AG08396 (cell line): ENCODE data around the gene RAD18.

Source experiments
- DNase-seq: peaks from one replicate; pipeline ENCODE4 v3.0.0; 2012; ENCODE audit warnings: low spot score, mixed read lengths

RAD18 gene, protein sequence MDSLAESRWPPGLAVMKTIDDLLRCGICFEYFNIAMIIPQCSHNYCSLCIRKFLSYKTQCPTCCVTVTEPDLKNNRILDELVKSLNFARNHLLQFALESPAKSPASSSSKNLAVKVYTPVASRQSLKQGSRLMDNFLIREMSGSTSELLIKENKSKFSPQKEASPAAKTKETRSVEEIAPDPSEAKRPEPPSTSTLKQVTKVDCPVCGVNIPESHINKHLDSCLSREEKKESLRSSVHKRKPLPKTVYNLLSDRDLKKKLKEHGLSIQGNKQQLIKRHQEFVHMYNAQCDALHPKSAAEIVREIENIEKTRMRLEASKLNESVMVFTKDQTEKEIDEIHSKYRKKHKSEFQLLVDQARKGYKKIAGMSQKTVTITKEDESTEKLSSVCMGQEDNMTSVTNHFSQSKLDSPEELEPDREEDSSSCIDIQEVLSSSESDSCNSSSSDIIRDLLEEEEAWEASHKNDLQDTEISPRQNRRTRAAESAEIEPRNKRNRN

GRCh38 chr3:8963137-8963853 lies at the start of gene RAD18:
TSS of gene RAD18 (minus strand) at chr3:8963472. CDS start at chr3:8963385, 87 bp downstream.
- DNase-seq = peak; percentile 93

DNA sequence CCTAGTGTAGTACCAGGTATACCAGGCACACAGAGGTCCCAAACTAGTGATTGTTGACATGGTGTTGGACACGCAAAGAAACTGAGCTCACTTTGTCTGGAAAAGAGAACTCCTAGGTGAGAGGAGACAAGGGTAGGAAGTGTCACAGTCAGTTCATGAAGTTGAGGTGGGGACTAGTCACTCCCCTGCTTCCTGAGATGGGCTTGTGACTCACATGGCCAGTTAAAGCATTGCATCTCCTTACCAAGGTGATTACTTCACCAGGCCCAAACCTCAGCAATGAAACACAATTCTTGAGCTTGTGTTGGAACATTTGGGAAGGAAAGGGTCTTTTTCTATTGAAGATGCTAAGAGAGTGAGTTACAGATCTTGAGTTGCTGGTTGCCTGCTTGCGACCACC lies 49.2 kb upstream of the RAD18 start:
- DNase-seq = no peak

- DNase-seq = no peak
Measured at GRCh38 chr3:9009976-9010545, 46.8 kb upstream of the RAD18 start.

GRCh38 chr3:9008550-9009255 lies 45.4 kb upstream of the RAD18 start:
- no peak for DNase-seq

DNA sequence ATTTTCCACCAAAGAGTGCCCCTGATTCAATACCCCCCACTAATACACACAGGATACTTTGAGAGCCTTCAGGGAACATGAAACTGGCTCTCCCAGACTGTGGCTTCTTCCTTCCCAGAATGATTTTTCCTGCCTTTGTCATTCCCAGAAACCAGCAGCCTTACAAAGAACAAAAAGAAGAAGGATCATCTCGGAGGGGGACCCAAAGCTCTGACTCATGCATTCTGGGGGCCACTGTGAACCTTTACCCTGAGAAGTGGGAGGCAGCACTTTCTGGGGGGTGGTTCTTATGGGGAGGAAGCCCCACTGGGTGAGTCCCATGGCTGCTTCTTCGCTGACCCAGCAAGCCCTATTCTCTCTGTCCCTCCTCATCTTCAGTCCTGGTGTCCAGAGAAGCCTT lies 44.7 kb upstream of the RAD18 start:
- DNase-seq = no peak

DNA sequence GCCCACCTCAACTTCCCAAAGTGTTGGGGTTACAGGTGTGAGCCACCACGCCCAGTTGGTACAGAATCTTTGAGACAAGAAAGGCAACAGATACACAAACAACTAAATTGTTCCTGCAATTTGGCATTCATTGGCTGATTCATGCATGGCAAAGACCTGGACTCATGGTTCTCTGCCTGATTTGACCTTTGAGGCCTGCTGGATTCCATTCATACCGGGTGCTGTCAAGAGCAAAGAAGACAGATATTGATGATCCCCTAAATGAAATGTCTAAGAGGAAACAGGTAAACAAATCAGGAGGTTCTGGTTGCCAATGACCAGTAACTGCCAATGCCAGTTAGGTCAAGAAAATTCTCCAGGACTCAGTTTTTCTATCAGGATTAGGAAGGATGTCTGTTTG lies 43.9 kb upstream of the RAD18 start:
- no peak for DNase-seq

GRCh38 chr3:9000041-9000440 lies 36.8 kb upstream of the RAD18 start:
- DNase-seq = no peak

- no peak for DNase-seq
Measured at GRCh38 chr3:8997151-8997550, 33.9 kb upstream of the RAD18 start.

GRCh38 chr3:8996681-8997121 lies 33.4 kb upstream of the RAD18 start:
- peak; percentile 66 for DNase-seq

DNA sequence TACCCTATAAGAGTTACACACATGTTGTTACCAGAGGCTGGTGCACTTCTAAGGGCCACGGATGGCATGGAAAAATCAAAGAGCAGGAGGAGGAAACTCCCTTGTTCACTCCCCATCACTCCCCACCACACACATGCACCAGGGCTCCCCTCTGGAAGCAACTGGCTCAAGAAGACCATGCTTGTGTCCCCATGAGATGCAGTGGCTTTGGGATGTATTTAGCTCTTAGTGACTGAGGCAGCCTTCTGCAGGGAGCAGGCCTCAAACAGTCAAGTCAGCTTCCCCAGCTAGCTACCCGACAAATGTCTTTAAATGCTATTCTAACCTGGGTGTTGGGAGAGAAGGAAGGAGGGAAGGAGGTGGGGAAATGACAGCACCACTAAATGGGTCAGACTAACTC lies 32.9 kb upstream of the RAD18 start:
- no peak for DNase-seq

DNA sequence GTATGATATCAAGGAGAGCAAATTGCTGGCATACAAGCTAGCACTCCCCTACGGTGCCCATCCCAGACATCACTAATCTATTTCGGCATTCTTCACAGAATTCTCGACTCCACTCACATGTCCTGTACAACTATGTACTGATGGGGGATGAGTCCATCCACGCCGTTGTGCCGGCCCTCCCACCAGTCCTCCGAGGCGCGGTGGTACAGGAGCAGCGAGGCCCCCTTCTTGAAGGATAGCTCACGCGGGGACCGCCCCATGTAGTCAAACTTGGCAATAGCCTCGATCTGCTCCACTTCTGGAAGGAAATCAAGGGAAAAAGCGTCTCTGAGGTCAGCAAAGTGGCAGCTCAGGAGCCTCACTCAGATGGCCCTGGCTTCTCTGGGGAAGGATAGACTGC lies 31.0 kb upstream of the RAD18 start:
- no peak for DNase-seq

GRCh38 chr3:8993331-8993730 lies 30.1 kb upstream of the RAD18 start:
- no peak for DNase-seq

DNA sequence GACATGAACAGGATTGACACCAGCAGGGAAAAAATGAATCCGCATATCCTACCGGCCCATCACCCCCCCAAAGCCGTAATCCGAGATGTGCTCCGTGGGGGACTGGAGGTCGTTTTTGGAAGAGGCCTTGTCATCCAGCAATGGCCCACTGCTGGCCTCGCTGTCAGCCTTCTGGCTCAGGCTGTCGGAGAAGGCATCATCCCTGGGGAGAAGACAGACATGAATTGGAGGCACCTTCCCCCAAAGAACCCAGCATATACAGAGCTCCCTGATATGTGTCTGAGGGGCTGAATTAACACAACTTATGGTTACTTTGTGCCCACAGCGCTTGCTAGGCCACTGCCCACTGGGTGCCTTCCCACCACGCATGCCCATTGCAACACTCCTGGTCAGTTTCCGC lies 29.6 kb upstream of the RAD18 start:
- DNase-seq = no peak

- DNase-seq = no peak
Measured at GRCh38 chr3:8992199-8992598, 28.9 kb upstream of the RAD18 start.

- DNase-seq = peak; percentile 80
Measured at GRCh38 chr3:8990266-8991215, 27.3 kb upstream of the RAD18 start.

- no peak for DNase-seq
Measured at GRCh38 chr3:8988791-8989558, 25.7 kb upstream of the RAD18 start.

DNA sequence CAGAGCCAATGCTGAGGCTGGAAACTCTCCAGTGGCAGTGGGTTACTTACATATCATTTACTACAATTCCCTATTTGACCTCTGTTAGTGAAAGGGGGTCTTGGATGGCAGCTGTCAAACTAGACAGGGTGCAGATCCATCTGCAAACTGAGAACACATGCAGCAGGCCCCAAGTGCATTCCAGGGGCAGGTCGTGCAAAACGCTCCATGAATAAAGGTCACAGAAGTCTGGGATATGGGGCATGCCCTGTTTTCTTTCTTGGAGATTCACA lies 25.0 kb upstream of the RAD18 start:
- no peak for DNase-seq

GRCh38 chr3:8987645-8988383 lies 24.5 kb upstream of the RAD18 start:
- DNase-seq = peak; percentile 88

- DNase-seq = no peak
Measured at GRCh38 chr3:8987226-8987625, 24.0 kb upstream of the RAD18 start.

DNA sequence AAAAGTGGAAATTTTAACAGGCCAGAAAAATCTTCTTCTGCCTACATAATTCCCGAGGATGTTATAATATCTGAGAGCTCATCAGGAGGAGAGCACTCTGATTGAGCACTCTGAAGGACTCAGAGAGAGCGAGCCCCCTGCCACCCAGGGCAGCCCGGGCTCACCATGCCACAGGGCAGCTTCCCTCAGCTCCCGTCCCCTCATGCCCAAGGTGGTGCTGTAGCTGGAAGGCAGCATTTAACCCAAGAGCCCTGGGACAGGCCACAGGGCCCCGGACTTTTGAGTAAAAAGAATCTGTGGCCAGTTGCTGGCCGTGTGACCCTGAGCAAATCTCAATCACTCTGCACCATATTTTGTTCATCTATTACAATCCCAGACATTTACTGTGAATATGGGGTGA lies 23.5 kb upstream of the RAD18 start:
- no peak for DNase-seq
